Measurements from ENCODE around the gene SPX. TPM values are rescaled to one million over a fixed set of nuclear protein-coding genes. Genes with fewer than 3 reads are reported as not detected.

Gene SPX
- total RNA-seq, 1 donor from 2014 or later: 4.4 TPM

GRCh38 chr12:21562859-21563258, 36.8 kb downstream of the SPX start:
- Mint-ChIP-seq H3K36me3 (ENCODE audit: low read depth) (no peaks in the 10 kb centered on the region), H3K4me1 (ENCODE audit: low read depth) (peaks cover 13% of the 10 kb centered on the region), H3K4me3 (ENCODE audit: unreplicated experiment) (no peak overlapping the region), H3K9me3 (ENCODE audit: low read depth) (no peaks in the 10 kb centered on the region), H3K27ac (ENCODE audit: unreplicated experiment) (no peak overlapping the region), H3K27me3 (ENCODE audit: low read depth) (no peaks in the 10 kb centered on the region)
- TF ChIP-seq, protein P1, sequence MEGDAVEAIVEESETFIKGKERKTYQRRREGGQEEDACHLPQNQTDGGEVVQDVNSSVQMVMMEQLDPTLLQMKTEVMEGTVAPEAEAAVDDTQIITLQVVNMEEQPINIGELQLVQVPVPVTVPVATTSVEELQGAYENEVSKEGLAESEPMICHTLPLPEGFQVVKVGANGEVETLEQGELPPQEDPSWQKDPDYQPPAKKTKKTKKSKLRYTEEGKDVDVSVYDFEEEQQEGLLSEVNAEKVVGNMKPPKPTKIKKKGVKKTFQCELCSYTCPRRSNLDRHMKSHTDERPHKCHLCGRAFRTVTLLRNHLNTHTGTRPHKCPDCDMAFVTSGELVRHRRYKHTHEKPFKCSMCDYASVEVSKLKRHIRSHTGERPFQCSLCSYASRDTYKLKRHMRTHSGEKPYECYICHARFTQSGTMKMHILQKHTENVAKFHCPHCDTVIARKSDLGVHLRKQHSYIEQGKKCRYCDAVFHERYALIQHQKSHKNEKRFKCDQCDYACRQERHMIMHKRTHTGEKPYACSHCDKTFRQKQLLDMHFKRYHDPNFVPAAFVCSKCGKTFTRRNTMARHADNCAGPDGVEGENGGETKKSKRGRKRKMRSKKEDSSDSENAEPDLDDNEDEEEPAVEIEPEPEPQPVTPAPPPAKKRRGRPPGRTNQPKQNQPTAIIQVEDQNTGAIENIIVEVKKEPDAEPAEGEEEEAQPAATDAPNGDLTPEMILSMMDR (IDR thresholded peaks at IDR 0.05): no peak
- no peak for DNase-seq (ENCODE audit: low spot score)

GRCh38 chr12:21566223-21566906, 40.3 kb downstream of the SPX start:
- no peak overlapping the region for H3K27ac Mint-ChIP-seq (ENCODE audit: unreplicated experiment)
- TF ChIP-seq, protein P1 (IDR thresholded peaks at IDR 0.05): no peak
- no peaks in the 10 kb centered on the region for H3K4me1 Mint-ChIP-seq (ENCODE audit: low read depth)
- no peaks in the 10 kb centered on the region for H3K36me3 Mint-ChIP-seq (ENCODE audit: low read depth)
- no peaks in the 10 kb centered on the region for H3K27me3 Mint-ChIP-seq (ENCODE audit: low read depth)
- DNase-seq (ENCODE audit: low spot score): no peak
- H3K4me3 Mint-ChIP-seq (ENCODE audit: unreplicated experiment): no peak overlapping the region
- no peaks in the 10 kb centered on the region for H3K9me3 Mint-ChIP-seq (ENCODE audit: low read depth)

DNA sequence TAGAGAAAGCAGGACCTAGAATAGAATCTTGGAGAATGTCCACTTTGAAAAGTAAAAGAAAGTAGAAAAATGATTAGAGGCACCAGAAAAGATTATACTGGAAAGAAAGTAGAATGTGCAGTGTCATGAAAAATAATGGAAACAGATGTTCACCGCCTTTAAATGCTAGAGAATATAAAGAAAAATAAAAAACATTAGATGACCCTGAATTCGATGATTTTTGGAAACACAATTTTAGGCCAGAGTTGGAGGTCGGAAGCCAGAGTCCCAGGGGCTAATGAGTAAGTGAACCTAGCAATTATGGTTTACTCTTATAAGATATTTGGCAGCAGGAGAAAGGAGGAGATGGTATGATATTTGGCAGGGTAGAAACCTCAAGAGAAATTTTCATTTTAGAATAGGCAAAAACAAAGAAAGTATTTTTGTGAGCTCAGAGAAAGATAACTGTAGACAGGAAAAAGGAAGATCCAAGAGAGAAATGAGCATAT, 40.9 kb downstream of the SPX start:
- no peak overlapping the region for H3K27ac Mint-ChIP-seq (ENCODE audit: unreplicated experiment)
- no peaks in the 10 kb centered on the region for H3K27me3 Mint-ChIP-seq (ENCODE audit: low read depth)
- no peaks in the 10 kb centered on the region for H3K4me1 Mint-ChIP-seq (ENCODE audit: low read depth)
- H3K4me3 Mint-ChIP-seq (ENCODE audit: unreplicated experiment): no peak overlapping the region
- DNase-seq (ENCODE audit: low spot score): no peak
- H3K9me3 Mint-ChIP-seq (ENCODE audit: low read depth): no peaks in the 10 kb centered on the region
- TF ChIP-seq, protein P1 (IDR thresholded peaks at IDR 0.05): no peak
- no peaks in the 10 kb centered on the region for H3K36me3 Mint-ChIP-seq (ENCODE audit: low read depth)

DNA sequence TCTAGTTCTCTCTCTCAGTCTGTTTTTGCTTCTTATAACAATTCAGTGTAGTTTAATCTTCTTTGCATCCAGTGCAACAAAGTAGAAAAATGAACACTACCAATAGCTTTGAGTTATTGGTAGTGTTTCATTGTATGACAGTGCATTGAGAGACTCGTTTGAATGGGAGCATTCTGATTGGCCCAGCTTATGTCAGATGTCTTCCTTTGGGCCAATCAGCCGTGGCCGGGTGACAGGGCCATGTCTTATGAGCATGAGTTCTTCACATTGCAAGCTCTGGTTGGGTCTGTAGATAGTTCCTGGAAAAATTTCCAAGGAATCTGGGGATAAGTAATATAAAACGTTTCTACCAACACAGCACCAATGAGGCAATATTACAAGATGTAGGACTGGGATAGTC, 42.0 kb downstream of the SPX start:
- TF ChIP-seq, protein P1 (IDR thresholded peaks at IDR 0.05): no peak
- Mint-ChIP-seq H3K9me3 (ENCODE audit: low read depth) (no peaks in the 10 kb centered on the region), H3K36me3 (ENCODE audit: low read depth) (no peaks in the 10 kb centered on the region), H3K4me1 (ENCODE audit: low read depth) (no peaks in the 10 kb centered on the region), H3K27me3 (ENCODE audit: low read depth) (no peaks in the 10 kb centered on the region), H3K4me3 (ENCODE audit: unreplicated experiment) (no peak overlapping the region), H3K27ac (ENCODE audit: unreplicated experiment) (no peak overlapping the region)
- no peak for DNase-seq (ENCODE audit: low spot score)

- no peak for DNase-seq (ENCODE audit: low spot score)
- no peak overlapping the region for H3K4me3 Mint-ChIP-seq (ENCODE audit: unreplicated experiment)
- H3K4me1 Mint-ChIP-seq (ENCODE audit: low read depth): no peaks in the 10 kb centered on the region
- TF ChIP-seq, protein P1 (IDR thresholded peaks at IDR 0.05): no peak
- H3K27ac Mint-ChIP-seq (ENCODE audit: unreplicated experiment): no peak overlapping the region
- no peaks in the 10 kb centered on the region for H3K9me3 Mint-ChIP-seq (ENCODE audit: low read depth)
- no peaks in the 10 kb centered on the region for H3K36me3 Mint-ChIP-seq (ENCODE audit: low read depth)
- H3K27me3 Mint-ChIP-seq (ENCODE audit: low read depth): peaks cover 3% of the 10 kb centered on the region
These were observed 45.0 kb downstream of the SPX start for GRCh38 chr12:21571046-21571445.
